HG03196 (cell line): ENCODE results near the gene OGN.

ENCODE experiments used
- ATAC-seq: cut with Tn5 transposase; IDR thresholded peaks from one replicate; pipeline ENCODE4 v1.9.1; 2021; ENCODE audit not compliant: unreplicated experiment

The OGN gene

GRCh38 chr9:92405818-92406217 is 1.4 kb upstream of the OGN start:
- no peak for ATAC-seq

GRCh38 chr9:92402826-92403745 is 1.3 kb downstream of the OGN start:
- no peak for ATAC-seq

- ATAC-seq = no peak
These were observed 2.0 kb downstream of the OGN start for GRCh38 chr9:92402360-92402759.

DNA sequence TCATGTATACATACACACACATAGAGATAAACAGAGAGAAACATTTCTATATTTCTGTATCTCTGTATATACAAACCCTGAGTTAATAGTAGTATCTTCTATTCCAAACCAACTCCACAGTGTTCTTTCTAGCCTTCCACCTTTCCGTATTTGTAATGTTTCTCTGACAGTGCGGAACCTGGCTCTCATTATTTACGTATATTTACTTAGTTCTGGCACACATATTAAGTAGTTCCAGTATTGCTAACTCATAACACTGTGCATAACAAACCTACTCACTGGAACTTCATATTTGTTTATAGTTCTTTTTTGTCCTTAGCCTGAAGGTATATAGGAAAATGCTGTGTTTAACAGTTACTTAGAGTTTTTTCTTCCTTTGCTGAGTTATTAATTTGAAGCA is 6.5 kb downstream of the OGN start:
- no peak for ATAC-seq

- no peak for ATAC-seq
These were observed 8.8 kb downstream of the OGN start for GRCh38 chr9:92395617-92396016.

- no peak for ATAC-seq
These were observed 10.7 kb downstream of the OGN start for GRCh38 chr9:92393686-92394085.

GRCh38 chr9:92392690-92393089 is 11.7 kb downstream of the OGN start:
- ATAC-seq = no peak

DNA sequence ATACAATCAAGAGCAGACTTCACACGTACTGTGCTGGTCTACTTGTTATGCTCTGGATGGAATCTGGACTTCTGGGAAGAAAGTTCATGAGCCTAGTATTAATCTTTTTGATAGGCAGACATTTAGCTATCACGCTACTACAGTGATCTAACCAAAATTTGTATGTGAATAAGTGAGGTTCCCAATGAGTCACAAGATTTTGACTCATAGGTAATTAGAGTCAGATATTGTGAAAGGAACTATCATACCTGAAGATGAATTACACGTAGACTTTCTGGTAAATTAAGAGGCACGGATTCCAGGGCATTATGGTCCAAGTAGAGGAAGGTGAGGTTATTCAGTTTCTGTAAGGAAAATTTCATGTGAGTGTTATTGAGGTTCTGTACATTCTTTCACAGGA is 18.4 kb downstream of the OGN start:
- ATAC-seq = no peak

DNA sequence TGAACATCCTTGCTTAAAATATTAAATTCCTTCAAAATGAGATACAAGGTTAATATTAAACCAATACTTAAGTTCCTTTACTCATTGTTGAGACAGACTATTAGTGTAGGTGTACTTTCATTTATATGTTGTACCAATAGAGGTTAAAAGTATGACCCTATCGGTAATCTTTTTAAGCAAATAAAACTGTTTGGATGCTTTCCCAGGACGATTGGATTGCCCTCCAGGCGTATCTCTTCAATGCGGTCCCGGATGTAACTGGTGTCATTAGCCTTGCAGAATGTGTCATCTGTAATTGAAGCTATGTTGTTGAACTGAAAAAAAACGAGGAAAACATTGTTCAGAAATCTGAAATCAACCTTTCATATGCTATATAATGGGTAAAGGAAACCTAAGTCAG is 18.9 kb downstream of the OGN start:
- no peak for ATAC-seq

DNA sequence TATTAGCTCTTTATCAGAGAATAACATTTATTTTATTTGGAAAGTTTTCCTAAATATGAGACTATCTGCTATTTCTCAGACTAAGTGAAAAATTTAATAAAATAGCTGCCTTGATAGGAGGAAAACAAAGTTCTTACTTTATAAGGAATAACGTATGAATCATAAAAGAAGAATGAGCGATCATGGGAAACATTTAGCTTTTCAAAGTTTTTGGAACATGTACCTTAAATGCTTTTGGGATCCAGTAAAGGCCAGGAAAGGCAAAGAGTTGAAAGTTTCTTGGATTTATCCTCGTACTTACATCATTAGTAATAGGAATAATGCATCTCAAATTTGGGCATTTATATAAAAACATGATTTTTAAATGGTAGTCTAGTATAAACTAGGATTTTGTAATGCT is 19.4 kb downstream of the OGN start:
- ATAC-seq = no peak

DNA sequence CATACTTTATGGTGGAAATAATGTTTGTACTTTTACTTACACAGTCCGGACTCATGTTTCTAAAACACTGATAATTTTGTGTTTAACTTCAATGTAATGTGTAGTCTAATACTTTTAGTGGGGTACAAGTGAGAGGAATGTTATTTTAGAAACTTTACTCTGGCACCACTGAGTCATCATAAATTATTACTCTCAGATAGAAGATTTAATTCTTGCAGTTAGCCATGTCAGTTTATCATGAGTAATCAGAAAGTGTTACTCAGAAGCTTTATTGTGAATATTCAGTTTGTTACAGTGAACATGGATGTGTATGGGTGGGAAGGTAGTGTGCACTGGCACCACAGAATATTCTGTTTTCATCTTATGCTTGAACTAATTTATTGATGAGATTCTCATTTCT is 20.0 kb downstream of the OGN start:
- ATAC-seq = no peak

GRCh38 chr9:92381775-92382174 is 22.6 kb downstream of the OGN start:
- no peak for ATAC-seq

DNA sequence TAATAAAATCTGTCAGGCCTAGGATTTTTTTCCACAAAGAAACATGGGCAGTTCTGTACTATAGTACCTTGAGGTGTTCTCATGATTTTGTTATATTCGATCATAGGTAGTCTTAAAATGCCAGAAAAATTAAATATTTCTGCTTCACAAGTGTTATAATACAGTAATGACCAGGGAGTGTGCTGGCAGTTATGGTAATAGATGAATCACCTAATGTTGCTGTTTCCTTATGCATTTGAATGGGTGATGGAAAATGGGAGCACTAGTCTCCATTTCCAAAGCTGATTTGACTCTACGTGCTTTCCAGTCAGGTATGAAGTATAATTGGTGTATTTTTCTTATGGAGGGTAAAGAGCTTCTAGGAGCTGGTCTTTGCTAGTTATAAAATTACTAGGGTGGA is 23.8 kb downstream of the OGN start:
- no peak for ATAC-seq

- ATAC-seq = no peak
These were observed 25.4 kb downstream of the OGN start for GRCh38 chr9:92378865-92379560.

DNA sequence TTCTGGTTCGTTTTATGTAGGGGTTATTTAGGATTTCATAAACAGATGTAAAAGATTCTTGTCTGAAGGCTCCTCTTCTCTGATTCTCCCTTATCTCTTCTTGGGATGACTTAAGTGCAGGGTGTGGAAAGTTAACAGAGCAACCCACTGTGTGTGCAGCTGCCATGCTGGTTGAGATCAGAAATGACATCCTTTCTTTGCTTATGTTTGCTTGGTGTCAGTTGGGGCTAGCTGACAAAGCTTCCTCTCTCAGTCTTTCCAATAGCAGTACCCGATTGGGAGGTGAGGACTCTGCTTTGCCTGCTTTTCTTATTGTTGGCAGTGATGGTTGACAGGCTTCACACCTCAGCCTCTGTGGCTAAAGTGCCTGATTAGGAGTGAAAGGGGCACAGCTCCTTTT is 26.5 kb downstream of the OGN start:
- ATAC-seq = no peak

DNA sequence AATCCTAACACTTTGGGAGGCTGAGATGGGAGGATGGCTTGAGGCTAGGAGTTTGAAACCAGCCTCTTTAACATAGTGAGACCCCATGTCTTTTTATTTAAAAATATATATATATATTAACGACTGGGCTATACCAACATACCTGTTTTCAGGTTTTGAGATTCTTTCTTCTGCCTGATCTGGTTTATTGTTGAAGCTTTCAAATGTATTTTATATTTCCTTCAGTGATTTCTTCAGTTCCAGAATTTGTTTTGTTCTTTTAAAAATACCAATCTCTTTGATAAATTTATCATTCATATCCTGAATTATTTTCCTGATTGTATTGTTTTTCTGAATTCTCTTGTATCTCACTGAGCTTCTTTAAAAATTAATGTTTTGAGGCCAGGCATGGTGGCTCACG is 31.2 kb downstream of the OGN start:
- ATAC-seq = no peak

GRCh38 chr9:92369075-92369474 is 35.3 kb downstream of the OGN start:
- no peak for ATAC-seq

- no peak for ATAC-seq
These were observed 44.3 kb downstream of the OGN start for GRCh38 chr9:92360083-92360482.

- ATAC-seq = no peak
These were observed 44.9 kb downstream of the OGN start for GRCh38 chr9:92359394-92359995.

- ATAC-seq = no peak
These were observed 51.3 kb downstream of the OGN start for GRCh38 chr9:92353051-92353450.

- no peak for ATAC-seq
These were observed 53.6 kb downstream of the OGN start for GRCh38 chr9:92350740-92351133.
